Retina (tissue), 1 donor: Measurements from ENCODE around the gene SLC9A3.

Experiments used
- DNase-seq: peaks from one replicate; pipeline ENCODE4 v3.0.0-alpha.2; 2016

Gene SLC9A3

GRCh38 chr5:427415-428087 lies 96.7 kb downstream of the SLC9A3 start:
- no peak for DNase-seq

DNA sequence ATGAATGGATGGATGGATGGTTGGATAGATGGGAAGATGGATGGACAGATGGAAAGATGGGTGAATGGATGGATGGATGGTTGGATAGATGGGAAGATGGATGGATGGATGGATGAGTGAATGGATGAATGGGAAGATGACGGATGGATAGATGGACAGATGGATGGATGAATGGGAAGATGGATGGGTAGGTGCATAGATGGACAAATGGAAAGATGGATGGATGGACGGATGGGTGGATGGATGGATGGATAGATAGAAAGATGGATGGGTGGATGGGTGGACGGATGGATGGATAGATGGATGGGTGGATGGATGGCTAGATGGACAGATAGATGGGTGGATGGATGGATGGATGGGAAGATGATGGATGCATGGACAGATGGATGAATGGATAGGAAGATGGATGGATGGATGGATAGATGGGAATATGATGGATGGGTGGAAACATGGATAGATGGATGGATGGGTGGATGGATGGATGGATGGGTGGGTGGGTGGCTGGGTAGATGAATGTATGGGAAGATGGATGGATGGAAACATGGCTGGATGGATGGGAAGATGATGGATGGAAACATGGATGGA lies 97.8 kb downstream of the SLC9A3 start:
- DNase-seq = no peak

DNA sequence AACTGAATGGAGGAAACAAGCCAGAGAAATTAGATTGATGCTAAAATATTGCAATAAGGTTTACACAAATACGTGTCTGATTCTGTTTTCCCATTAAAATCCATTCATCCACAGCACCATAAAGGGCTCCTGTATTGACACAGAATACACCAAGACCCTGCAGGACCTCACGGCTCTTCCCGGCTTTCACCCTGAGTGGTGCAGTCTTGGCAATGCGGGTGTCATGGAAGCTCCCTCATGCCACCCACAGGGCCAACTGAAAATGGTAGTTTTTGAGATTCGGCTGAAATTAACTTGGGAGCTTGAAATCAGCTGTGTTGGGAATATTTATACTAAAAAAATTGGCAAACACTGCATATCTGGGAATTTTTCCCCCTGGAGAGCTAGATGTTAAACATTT lies 98.5 kb downstream of the SLC9A3 start:
- DNase-seq = no peak

GRCh38 chr5:424301-425110 lies 99.7 kb downstream of the SLC9A3 start:
- no peak for DNase-seq

- no peak for DNase-seq
Observed at GRCh38 chr5:423626-424261, 100.5 kb downstream of the SLC9A3 start.

DNA sequence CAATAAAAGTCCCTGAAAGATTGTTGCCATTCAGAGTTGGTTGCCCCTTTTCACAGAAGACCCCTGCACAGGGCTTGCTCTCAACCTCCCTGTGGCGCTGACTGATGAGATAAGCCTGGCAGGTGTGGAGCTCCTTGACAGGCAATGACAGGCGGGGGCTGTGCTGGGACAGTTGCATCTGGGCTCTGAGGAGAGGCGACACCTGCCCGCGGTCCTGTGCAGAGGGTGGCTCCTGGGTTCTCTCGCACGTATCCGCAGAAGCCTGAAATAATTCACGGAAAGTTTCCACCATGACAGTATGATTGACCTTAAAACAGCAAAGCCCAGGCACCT lies 101.0 kb downstream of the SLC9A3 start:
- DNase-seq = no peak

GRCh38 chr5:422323-423232 lies 101.7 kb downstream of the SLC9A3 start:
- no peak for DNase-seq

GRCh38 chr5:421901-422300 lies 102.3 kb downstream of the SLC9A3 start:
- no peak for DNase-seq

DNA sequence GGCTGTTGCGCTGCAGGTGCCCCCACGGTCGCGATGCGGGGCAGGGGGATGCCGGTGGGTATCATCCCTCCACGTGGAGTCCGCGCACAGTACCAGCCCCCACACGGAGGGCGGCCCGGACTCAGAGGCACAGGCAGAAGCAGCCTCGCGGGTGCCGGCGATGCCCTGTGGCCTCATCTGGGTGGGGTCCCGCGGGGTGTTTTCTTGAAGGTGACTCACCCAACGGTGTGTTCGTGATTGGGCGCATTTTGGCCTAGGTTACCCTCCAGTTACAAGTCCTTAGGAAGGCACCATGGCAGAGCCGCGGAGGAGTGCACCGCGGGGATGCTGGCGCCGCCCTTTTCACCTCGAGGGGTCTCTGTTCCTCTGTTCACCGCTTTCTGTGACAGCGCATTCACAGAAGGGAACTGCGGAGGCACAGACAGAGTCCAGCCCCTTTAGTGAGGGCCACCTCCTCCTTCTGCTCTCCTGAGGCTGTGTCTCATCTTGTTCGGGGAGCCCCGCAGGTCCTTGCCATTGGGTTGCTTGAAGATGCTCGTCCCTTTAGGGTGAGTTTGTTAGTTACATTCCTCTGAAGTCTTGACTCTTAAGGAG lies 102.9 kb downstream of the SLC9A3 start:
- DNase-seq = no peak

- DNase-seq = no peak
Observed at GRCh38 chr5:420632-421286, 103.5 kb downstream of the SLC9A3 start.
